Hepatocyte (in vitro differentiated cells): ENCODE measurements around the gene HOXC4.

Source experiments
- EZH2 ChIP-seq: fragments of 200-600 bp; sonication (generic); IDR thresholded peaks from 2 replicates; pipeline ENCODE4 v1.6.1; 2016; ENCODE audit warnings: antibody characterized with exemption, mild to moderate bottlenecking, borderline replicate concordance
- EZH2phosphoT487 ChIP-seq: fragments of 200-600 bp; sonication (generic); IDR thresholded peaks from one replicate; pipeline ENCODE4 v1.6.1; 2018; ENCODE audit warnings: antibody characterized with exemption, mild to moderate bottlenecking, low read depth, moderate library complexity; ENCODE audit not compliant: unreplicated experiment, severe bottlenecking
- TF ChIP-seq, protein P1 (sequence below): fragments of 200-600 bp; sonication (generic); IDR thresholded peaks from 2 replicates; pipeline ENCODE4 v1.5.1; 2016; ENCODE audit warnings: antibody characterized with exemption, mild to moderate bottlenecking; ENCODE audit not compliant: poor library complexity

DNA sequence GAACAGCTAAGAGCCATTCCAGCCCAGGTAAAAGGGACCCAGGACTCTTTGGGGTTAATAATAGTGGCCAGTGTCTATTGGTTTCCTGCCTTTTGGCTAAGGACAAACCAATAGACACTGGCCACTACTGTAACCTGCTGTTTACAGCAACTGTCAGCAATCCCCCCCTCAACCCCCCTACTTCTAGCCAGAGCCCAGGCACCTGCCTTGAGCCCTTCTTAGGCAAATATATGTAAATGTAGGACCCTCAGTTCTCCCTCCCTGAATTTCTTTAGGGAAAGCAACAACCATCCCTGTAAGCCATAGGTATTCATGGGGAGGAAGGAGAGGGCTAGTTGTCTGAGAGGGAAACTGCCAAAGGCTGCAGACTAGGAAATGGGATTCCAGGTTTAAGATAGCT, 22.3 kb downstream of the HOXC4 start:
- TF ChIP-seq, protein P1, sequence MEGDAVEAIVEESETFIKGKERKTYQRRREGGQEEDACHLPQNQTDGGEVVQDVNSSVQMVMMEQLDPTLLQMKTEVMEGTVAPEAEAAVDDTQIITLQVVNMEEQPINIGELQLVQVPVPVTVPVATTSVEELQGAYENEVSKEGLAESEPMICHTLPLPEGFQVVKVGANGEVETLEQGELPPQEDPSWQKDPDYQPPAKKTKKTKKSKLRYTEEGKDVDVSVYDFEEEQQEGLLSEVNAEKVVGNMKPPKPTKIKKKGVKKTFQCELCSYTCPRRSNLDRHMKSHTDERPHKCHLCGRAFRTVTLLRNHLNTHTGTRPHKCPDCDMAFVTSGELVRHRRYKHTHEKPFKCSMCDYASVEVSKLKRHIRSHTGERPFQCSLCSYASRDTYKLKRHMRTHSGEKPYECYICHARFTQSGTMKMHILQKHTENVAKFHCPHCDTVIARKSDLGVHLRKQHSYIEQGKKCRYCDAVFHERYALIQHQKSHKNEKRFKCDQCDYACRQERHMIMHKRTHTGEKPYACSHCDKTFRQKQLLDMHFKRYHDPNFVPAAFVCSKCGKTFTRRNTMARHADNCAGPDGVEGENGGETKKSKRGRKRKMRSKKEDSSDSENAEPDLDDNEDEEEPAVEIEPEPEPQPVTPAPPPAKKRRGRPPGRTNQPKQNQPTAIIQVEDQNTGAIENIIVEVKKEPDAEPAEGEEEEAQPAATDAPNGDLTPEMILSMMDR = no peak
- no peak for TF ChIP-seq EZH2phosphoT487
- TF ChIP-seq EZH2 = no peak
